Left ventricle myocardium inferior (tissue), 1 donor: Measurements from ENCODE around the gene EGR4. TPM values are rescaled to one million over a fixed set of nuclear protein-coding genes. Genes with fewer than 3 reads are reported as not detected.

Experiments used
- DNase-seq: peaks from one replicate; pipeline ENCODE4 v3.0.0-alpha.2; 2020
- H3K27ac ChIP-seq: fragments of 200-600 bp; replicated peaks from 2 replicates; pipeline ENCODE4 v1.8.0; 2021
- H3K27me3 ChIP-seq: fragments of 200-600 bp; 2 replicates; pipeline ENCODE4 v1.8.0; 2021; ENCODE audit warnings: low read depth
- H3K36me3 ChIP-seq: fragments of 200-600 bp; 2 replicates; pipeline ENCODE4 v1.8.0; 2021
- H3K4me1 ChIP-seq: fragments of 200-600 bp; 2 replicates; pipeline ENCODE4 v1.8.0; 2021
- H3K4me3 ChIP-seq: fragments of 200-600 bp; 2 replicates; pipeline ENCODE4 v1.8.0; 2021; ENCODE audit warnings: mild to moderate bottlenecking, moderate library complexity
- H3K9me3 ChIP-seq: fragments of 200-600 bp; replicated peaks from 2 replicates; pipeline ENCODE4 v1.8.0; 2021
- intact Hi-C: fragments of 100-400 bp; cut with micrococcal nuclease; formaldehyde crosslinking; loops from one replicate; pipeline ENCODE4 v1.11.0; 2022
- total RNA-seq: library from RNA; stranded (reverse); fragmentation: NEBNext Ultra II Directional; extraction: Animal tissue kit (Norgen Biotek cat#: 25700); gene quantifications from one replicate; pipeline ENCODE4 v1.2.1, GENCODE V29; 2021
- TF ChIP-seq, protein P1 (sequence below): fragments of 200-600 bp; IDR thresholded peaks from 2 replicates; pipeline ENCODE4 v1.8.0; 2021; ENCODE audit warnings: antibody characterized with exemption, mild to moderate bottlenecking, borderline replicate concordance
- donor health status: DM: no; HTN: yes; CAD: no; lungs with severe emphysema.

EGR4 gene
- total RNA-seq, 1 donor from 2014 or later, result not detected

DNA sequence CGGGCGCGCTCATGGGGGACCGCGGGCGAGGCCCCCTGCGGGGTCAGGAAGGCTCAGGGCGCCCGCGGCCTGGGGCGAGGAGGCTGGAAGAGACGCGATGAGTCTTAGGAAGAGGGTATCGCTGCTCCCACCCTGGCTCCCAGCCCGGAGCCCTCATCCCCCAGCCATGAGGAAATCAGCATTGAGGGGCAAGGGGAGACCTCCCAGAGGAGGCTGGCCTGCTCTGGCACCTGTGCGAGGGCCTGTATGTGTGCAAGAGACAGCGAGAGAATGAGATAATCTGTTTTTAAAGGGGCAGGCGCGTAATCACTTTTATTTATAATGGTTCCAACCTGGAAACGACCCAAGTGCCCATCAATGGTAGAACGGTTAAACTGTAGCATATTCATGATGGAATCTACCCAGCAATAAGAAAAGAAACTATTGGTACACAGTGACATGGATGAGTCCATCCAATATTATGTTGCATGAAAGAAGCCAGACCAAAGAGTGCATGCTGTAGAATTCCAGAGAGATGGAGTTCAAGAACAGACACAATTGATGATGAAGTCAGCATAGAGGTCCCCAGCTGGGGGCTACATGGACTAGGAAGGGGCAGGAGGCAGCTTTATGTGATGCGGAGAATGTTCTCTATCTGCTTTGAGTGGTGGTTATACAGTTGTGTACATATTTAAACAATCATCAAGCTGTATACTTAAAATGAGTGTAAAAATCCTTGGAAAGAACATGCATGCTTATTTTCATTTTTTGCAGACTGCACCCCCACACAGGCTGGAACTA, 23.5 kb downstream of the EGR4 start:
- DNase-seq, result no peak
- peak overlapping the region; percentile 45 for H3K4me3 ChIP-seq
- H3K27ac ChIP-seq, result no peak overlapping the region
- peaks cover 72% of the 10 kb centered on the region for H3K27me3 ChIP-seq
- TF ChIP-seq, protein P1, sequence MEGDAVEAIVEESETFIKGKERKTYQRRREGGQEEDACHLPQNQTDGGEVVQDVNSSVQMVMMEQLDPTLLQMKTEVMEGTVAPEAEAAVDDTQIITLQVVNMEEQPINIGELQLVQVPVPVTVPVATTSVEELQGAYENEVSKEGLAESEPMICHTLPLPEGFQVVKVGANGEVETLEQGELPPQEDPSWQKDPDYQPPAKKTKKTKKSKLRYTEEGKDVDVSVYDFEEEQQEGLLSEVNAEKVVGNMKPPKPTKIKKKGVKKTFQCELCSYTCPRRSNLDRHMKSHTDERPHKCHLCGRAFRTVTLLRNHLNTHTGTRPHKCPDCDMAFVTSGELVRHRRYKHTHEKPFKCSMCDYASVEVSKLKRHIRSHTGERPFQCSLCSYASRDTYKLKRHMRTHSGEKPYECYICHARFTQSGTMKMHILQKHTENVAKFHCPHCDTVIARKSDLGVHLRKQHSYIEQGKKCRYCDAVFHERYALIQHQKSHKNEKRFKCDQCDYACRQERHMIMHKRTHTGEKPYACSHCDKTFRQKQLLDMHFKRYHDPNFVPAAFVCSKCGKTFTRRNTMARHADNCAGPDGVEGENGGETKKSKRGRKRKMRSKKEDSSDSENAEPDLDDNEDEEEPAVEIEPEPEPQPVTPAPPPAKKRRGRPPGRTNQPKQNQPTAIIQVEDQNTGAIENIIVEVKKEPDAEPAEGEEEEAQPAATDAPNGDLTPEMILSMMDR, result no peak
- peaks cover 8% of the 10 kb centered on the region for H3K4me1 ChIP-seq
- peaks cover 9% of the 10 kb centered on the region for H3K9me3 ChIP-seq
- intact Hi-C loops, result no loop called here
- no peaks in the 10 kb centered on the region for H3K36me3 ChIP-seq

DNA sequence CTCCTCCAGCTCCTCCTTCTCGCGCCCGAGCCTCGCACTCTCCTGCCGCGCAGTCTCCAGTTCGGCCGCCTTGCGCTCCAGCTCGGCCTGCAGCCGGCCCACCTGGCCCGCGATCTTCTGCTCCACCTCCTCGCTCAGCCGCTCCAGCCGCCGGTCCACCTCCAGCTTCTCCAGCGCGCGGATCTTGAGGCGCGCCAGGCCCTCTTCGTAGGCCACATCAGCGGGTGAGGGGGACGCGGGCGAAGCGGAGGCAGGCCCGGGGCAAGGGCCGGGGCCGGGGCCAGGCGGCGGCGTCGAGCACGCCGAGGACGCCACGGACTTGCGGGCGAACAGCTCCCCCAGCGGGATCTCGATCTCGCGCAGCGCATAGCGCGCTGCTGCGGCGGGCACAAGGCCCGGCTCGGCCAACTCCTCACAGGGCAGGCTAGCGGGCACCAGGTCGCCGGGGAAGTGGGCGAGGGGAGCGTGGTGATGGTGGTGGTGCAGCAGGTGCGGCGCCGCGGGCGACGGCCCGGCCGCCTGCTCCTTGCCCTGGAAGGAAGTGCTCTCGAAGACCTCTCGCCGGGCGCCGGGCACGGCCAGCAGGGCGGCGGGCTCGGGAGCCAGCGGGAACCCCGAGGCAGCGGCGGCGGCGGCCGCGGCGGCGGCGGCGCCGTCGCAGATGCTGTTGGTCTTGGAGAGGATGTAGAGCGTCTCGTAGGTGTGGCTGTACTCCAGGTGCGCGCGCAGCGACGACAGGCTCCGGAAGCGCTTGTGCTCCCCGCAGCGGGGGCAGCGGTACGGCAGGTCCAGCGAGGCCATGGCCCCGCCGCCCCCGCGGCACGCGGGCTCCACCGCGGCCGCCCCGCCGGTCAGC, 24.3 kb downstream of the EGR4 start:
- Histone ChIP-seq H3K4me1 (peaks cover 8% of the 10 kb centered on the region), H3K36me3 (no peaks in the 10 kb centered on the region), H3K9me3 (peaks cover 8% of the 10 kb centered on the region), H3K27ac (no peak overlapping the region), H3K4me3 (peak overlapping the region; percentile 45), H3K27me3 (peaks cover 76% of the 10 kb centered on the region)
- DNase-seq, result no peak
- TF ChIP-seq, protein P1, result peak; percentile 18
- intact Hi-C loops, result no loop called here

DNA sequence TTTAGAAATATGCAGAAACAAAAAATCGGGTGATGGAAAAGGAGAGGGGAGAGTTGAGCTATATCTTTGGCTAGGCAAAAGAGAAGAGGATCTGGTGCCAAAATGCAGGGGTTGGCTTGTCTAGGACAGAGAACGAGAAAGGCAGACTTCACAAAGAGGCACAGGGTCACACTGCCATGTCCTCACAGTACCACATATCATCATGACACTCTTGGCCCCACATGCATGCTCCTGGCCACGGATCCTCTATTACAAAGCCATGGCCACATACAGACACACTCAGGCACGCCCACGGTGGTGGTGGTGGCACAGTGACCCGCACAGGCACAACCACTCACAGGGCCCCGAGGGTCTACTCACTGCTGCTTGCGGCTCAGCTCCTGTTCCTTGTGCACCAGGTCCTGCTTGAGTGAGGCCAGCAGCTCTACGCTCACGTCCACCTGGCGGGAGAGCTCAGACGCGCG, 24.9 kb downstream of the EGR4 start:
- peak overlapping the region; percentile 45 for H3K4me3 ChIP-seq
- intact Hi-C loops, result no loop called here
- H3K27ac ChIP-seq, result no peak overlapping the region
- TF ChIP-seq, protein P1, result no peak
- peaks cover 80% of the 10 kb centered on the region for H3K27me3 ChIP-seq
- DNase-seq, result no peak
- H3K9me3 ChIP-seq, result peaks cover 2% of the 10 kb centered on the region
- H3K36me3 ChIP-seq, result no peaks in the 10 kb centered on the region
- H3K4me1 ChIP-seq, result peaks cover 8% of the 10 kb centered on the region

DNA sequence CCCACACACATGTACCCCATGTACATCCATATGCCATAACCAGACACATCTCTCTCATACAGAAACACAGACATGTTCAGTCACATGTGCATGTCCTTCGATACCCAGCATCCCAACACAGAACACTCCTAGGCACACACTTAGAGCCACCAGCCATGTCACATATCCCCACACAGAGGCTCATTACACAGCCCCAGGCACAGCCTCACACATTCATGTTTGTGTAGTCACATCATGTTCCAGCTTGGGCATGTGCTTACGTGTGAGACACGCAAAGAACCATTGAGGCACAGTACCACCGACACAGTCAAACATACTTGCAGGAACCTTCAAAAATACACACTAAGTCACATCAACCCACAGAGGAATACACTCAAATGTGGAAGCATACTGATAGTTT, 26.3 kb downstream of the EGR4 start:
- Histone ChIP-seq H3K27ac (no peak overlapping the region), H3K36me3 (no peaks in the 10 kb centered on the region), H3K27me3 (peaks cover 79% of the 10 kb centered on the region), H3K4me1 (peaks cover 8% of the 10 kb centered on the region), H3K9me3 (no peaks in the 10 kb centered on the region), H3K4me3 (no peak overlapping the region)
- TF ChIP-seq, protein P1, result no peak
- intact Hi-C loops, result no loop called here
- no peak for DNase-seq

DNA sequence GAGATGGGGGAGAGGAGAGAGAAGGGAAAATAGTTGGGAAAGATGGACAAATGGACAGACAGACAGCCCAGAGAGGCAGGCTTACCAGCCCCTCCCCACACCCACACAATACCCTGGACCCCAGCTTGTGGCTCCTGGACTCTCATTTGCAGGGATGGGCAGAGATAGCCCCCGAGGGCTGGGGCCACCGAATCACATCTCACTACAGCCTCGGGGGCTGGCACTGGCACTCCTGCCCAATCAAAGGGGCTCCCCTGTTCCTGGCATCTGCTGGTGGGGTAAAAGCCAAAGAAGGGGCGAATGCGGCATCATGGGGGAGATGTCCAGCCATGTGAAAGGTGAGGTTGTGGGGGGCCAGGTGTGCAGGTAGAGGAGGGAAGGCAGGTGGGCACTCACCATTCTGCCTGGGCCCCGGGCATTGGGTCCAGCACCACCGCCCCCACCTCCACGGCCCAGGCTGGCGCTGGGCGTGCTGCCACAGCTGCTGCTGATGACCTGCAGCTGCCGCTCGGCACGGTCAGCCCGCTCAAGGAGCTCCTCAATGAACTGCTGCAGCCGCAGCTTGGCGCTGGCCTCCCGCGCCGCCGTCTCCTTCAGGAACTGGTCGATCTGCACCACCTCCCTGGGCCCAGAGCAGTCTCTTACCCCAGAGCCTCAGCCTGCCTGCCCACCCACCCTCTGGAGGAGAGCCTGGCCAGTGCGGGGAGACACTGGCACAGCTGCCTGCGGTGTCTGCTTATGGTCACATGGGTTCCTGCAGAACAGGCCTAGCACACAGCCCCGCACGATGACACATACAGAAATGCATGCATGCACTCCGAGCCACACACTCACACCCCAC, 27.1 kb downstream of the EGR4 start:
- DNase-seq, result no peak
- H3K36me3 ChIP-seq, result no peaks in the 10 kb centered on the region
- peaks cover 8% of the 10 kb centered on the region for H3K4me1 ChIP-seq
- no peak overlapping the region for H3K27ac ChIP-seq
- H3K27me3 ChIP-seq, result peaks cover 72% of the 10 kb centered on the region
- H3K4me3 ChIP-seq, result no peak overlapping the region
- no peaks in the 10 kb centered on the region for H3K9me3 ChIP-seq
- intact Hi-C loops, result no loop called here
- TF ChIP-seq, protein P1, result no peak
